HG02610 (cell line): ENCODE measurements around the gene CLDN8.

Source experiments
- ATAC-seq: cut with Tn5 transposase; IDR thresholded peaks from one replicate; pipeline ENCODE4 v1.9.1; 2021; ENCODE audit warnings: mild to moderate bottlenecking, moderate library complexity; ENCODE audit not compliant: unreplicated experiment

Gene CLDN8

DNA sequence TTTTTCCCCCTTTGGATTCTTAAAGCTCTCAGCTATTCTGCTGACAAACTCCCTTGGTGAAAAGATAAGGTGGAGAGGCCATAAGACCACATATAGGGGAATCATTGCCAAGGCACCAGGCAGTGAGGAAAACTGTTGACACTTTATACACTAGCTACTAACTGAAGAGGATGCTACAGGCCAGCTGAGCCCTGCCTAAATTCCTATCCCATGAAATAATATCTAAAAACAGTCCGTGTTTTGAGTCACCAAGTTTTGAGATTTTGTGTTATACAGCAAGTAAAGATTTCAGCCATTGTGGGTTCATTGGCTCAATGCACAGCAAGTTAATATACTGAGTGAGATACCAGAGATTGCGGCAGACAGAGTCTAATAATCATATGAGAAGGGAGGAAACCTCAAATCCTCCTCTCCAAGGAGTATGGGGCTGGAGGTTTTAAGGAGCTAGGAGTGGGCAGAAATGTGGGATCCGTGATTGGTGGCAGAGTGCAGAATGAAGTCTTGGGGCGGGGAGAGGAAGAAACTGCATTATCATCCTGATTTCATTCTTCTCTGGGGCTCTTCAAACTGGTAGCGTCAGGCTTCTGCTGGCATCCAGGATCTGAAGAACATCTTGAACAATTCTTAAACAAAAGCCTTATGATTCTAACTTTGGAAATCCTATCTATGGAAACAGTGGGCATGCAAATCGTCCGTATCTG, 9.2 kb downstream of the CLDN8 start:
- no peak for ATAC-seq

- no peak for ATAC-seq
Measured at GRCh38 chr21:30200000-30200399, 15.9 kb downstream of the CLDN8 start.

DNA sequence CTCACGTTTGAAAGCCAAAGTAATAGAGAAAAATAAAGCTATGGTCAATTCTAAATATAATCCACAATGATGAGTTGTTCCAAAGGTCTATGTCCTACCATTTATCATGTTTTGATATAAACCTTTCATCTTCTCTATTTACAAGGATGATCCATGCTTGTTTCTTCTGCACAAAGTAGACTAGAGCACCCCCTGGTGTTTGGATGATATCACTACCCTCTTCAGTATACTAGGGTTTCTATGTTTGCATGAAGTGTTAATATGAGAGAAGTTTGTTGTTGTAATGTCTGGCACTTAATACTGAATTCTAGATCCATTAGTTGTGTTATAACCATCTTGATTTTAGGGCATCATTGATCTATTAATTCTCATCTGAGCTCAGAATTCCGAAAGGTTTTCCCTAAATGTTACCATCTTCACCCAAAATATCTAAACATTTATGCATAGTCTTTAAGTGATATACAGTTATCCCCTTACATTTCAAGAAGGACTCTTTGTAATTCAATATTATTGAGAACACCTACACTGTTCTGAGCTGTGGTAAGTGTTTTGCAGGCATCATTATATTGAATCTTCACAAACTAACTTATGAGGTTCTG, 21.1 kb downstream of the CLDN8 start:
- ATAC-seq, result peak; percentile 64

DNA sequence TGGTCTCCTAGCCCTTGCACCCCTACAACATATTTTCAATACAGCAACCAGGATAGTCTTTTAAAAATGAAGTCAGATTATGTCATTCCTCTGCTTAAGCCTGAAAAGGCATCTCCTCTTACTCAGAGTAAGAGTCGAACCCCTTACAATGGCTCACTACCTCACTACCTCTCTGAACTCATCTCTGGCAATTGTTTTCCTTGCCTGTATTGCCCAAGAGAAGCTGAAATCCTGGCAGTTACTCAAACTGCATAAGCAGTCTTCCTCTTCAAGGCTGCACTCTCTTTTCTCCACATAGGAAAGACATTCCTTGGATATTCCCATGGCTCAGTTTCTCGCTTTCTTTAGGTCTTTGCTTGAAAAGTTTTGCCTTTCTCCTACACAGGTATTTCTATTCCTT, 22.7 kb downstream of the CLDN8 start:
- no peak for ATAC-seq

- ATAC-seq, result no peak
Measured at GRCh38 chr21:30190554-30190953, 25.3 kb downstream of the CLDN8 start.

GRCh38 chr21:30189773-30190172, 26.1 kb downstream of the CLDN8 start:
- ATAC-seq, result no peak

GRCh38 chr21:30186242-30186641, 29.7 kb downstream of the CLDN8 start:
- no peak for ATAC-seq

DNA sequence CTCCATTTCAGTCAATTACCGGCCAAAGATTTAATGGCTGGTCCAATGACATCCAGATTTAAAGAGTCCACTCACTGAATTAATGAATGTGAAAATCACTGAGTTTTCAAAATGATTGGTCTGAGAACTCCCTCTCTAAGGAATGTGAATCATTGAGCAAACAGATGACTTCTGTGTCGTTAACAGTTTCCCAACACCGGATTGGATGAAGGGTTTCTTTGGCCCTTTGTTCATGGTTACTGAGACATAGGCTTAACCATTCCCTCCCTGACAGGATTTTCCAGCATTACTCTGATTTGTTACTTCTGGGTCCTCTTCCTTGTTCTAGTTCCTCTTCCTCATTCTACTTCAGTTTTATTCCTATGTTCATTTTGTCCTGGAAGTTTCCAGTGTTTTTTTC, 47.8 kb downstream of the CLDN8 start:
- ATAC-seq, result no peak

GRCh38 chr21:30166705-30167104, 49.2 kb downstream of the CLDN8 start, which contains the start of gene CLDN17:
TSS of gene CLDN17 (minus strand) at chr21:30166805. CDS start at chr21:30166617, 188 bp downstream.
- no peak for ATAC-seq

GRCh38 chr21:30166171-30166570, 49.7 kb downstream of the CLDN8 start:
- no peak for ATAC-seq

DNA sequence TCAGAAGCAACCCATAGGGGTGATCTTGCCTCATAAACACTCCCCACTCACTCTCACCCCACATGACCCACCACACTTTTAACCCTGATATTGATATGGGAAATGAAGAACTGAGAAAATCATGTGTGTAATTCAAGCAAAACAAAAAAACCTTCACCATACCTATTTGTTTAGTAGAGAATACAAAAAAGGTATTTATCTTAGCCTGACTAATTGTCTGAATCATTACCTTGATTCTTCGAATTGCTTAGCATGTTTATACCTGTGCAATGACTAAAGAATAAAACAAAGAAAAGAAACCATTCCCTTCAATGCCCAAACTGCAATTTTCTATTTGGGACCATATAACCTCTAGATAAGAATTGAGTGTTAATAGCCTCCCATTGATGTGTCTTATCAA, 51.1 kb downstream of the CLDN8 start:
- no peak for ATAC-seq
